Gastrocnemius medialis (tissue), 4 donors: ENCODE data around the gene RFTN1.

ENCODE experiments used
- POLR2A ChIP-seq, 2 donors: fragments of 450-650 bp; IDR thresholded peaks; one replicate each; pipeline ENCODE4 v1.6.1; 2017; ENCODE audit warnings: antibody characterized with exemption in 2 of 2, mild to moderate bottlenecking in 2 of 2, moderate library complexity in 2 of 2
- TF ChIP-seq, protein P1 (sequence below), 5 experiments: fragments of 450-650 bp in 3 of 5; fragments of 200-600 bp in 2 of 5; sonication (generic) in 2 of 5; IDR thresholded peaks in 4 of 5; conservative IDR thresholded peaks in 1 of 5; 1 replicate in 4 of 5; 2 replicates in 1 of 5; pipeline ENCODE4 v1.5.1; 2016 to 2019; ENCODE audit warnings: antibody characterized with exemption in 5 of 5, mild to moderate bottlenecking in 3 of 5, moderate library complexity in 3 of 5

DNA sequence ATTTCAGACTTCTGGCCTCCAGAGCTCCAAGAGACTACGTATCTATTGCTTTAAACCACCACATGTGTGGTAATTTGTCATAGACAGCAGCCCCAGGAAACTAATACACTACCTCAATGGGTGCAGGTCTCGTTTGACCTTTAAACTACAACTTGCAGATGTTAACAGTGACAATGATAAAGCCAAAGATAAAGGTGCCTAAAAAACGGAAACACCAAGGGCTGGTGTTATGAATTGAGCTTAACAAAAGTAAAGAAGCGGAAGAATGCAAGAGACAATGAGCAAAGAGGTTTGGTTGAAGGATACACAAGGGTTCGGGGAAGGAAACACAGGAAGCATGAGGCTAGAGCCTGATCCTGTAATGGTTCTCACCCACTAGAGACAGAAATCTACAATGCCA lies 50.8 kb downstream of the RFTN1 start:
- TF ChIP-seq, protein P1, sequence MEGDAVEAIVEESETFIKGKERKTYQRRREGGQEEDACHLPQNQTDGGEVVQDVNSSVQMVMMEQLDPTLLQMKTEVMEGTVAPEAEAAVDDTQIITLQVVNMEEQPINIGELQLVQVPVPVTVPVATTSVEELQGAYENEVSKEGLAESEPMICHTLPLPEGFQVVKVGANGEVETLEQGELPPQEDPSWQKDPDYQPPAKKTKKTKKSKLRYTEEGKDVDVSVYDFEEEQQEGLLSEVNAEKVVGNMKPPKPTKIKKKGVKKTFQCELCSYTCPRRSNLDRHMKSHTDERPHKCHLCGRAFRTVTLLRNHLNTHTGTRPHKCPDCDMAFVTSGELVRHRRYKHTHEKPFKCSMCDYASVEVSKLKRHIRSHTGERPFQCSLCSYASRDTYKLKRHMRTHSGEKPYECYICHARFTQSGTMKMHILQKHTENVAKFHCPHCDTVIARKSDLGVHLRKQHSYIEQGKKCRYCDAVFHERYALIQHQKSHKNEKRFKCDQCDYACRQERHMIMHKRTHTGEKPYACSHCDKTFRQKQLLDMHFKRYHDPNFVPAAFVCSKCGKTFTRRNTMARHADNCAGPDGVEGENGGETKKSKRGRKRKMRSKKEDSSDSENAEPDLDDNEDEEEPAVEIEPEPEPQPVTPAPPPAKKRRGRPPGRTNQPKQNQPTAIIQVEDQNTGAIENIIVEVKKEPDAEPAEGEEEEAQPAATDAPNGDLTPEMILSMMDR (IDR thresholded peaks at IDR 0.05 in 4 of 5, conservative IDR thresholded peaks at IDR 0.05 in 1 of 5): no peak
- TF ChIP-seq POLR2A (IDR thresholded peaks at IDR 0.05): no peak
